ENCODE measurements around the gene NBEA.

NBEA gene

DNA sequence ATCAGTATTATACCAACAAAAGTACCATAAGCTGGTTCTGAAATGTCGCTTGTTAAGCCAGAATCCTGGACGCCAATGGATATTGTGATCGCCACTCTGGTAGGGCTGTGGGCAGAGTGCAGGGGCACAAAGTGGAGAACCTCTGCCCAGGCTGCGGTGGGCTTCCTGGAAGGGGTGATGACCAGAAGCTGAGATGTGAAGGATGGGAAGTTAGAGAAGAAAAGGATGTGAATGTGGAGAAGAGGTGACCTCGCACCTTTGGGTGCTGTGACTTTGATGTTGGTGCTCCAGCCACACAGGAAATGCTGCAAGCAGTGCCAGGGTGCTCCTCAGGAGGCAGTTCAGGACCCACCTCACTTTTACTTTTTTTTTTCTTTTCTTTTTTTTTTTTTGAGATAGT, 742.4 kb downstream of the NBEA start:
- no peak for DNase-seq

- no peak for DNase-seq
Observed at GRCh38 chr13:35687336-35687735, 745.3 kb downstream of the NBEA start.

- DNase-seq = no peak
Observed at GRCh38 chr13:35690581-35691207, 748.6 kb downstream of the NBEA start.

DNA sequence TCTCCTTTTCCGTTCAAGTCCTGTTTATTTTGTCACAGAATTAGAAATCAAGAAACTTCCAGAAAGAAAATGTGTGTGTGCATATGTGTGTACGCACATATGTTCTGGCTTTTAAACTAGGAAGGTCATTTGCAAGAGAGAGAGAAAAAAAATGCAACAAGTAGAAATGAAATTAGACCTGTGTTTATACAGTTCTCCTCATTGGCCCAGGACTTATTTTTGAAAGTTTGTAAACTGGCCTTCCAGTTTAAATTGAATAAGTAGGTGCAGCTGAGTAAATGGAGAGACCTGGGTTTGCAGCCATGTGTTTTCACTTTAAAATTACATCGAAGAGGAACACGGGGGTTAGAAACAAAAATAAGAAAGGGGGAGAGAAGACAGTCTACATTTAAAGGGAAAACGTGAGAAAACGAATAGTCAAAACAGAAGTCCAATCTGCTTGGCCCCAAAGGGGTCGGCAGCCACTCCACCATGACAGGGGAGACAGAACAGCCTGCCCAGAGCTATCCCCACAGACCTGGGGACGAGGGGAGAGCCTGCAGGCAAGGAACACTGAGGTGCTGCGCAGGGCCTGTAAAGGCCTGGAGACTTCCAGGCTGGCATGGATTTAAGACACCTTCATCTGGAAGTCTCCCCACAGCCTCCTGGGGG, 751.2 kb downstream of the NBEA start:
- no peak for DNase-seq

DNA sequence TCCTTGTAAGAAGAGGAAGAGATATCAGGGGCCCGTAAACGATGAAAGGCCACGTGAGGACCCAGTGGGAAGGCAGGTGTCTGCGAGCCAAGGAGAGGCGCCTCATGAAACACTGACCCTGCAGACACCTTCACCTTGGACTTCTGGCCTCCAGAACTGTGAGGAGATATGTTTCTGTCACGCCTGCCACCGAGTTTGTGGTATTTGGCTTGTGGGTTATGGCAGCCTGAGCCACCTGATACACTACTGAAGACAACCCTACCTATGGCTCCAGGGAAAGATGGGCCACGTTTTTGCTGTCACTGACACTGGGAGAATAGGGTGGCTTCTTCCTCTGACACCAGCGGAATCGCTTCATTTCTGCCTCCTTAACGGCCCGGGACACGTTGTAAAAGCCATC, 752.0 kb downstream of the NBEA start:
- no peak for DNase-seq

DNA sequence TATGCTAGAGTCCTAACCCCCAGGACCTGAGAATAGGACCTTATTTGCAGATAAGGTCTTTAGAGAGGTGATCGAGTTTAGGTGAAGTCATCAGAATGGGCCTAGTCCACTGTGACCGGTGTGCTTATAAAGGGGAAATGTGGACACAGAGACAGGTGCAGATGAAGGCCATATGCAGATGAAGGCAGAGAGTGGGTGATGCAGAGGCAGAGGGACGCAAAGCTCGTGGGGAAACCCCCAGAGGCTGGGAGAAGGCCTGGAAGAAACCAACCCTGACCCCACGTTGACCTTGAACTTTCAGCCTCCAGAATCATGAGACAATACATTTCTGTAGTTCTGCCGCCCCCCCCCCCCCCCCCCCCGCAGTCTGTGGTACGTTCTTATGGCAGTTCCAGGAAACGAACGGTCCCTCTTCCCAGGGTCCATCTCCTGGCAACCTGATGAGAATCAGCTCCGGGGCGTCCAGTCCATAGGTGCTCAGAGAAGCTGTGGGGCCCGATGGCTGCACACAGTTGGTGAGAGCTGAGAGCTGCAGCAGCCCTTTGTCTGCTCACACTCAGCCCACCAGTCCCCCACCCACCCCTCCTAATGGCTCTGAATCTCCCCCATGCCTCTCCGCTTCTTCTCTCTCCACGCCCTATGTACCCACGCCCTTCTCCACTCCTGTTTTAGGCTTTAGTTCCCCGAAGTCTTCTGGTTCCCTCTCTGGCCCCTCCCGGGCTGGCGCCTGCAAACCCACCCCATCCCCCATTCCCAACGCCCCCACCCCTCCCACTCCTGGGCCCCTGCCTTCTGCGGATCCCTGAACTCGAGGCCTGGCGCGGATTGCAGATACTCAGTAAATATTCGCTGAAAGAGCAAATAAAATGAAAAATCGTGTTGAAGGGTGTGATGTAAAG, 752.7 kb downstream of the NBEA start:
- DNase-seq = no peak

GRCh38 chr13:35695448-35695770, 753.3 kb downstream of the NBEA start:
- DNase-seq = no peak

DNA sequence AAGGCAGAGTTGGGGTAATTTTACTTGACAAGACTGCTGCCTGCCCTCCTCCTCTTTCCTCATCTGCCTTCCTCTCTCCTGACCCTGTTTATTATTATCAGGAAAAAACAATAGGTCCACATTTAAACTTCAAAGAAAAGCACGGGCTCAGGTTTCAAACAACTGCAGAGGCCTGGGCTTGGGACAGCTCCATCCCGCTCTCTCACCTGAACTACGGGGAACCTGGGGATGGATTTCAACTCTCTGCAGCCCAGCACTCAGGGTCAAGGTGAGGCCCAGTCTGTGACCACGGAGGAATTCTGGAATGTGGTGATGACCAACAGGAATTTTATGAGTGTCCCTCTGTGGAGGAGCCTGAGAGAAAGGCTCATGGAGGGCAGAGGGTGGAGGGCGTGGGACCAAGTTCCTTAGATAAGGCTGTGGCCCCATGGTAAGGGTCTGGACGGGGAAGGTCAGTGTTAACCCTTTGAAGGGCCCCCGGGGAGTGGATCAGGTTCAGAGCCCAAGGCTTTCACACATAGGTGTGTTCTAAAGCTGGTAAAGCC, 755.2 kb downstream of the NBEA start:
- DNase-seq = no peak

- DNase-seq = no peak
Observed at GRCh38 chr13:35698911-35699576, 757.0 kb downstream of the NBEA start.

DNA sequence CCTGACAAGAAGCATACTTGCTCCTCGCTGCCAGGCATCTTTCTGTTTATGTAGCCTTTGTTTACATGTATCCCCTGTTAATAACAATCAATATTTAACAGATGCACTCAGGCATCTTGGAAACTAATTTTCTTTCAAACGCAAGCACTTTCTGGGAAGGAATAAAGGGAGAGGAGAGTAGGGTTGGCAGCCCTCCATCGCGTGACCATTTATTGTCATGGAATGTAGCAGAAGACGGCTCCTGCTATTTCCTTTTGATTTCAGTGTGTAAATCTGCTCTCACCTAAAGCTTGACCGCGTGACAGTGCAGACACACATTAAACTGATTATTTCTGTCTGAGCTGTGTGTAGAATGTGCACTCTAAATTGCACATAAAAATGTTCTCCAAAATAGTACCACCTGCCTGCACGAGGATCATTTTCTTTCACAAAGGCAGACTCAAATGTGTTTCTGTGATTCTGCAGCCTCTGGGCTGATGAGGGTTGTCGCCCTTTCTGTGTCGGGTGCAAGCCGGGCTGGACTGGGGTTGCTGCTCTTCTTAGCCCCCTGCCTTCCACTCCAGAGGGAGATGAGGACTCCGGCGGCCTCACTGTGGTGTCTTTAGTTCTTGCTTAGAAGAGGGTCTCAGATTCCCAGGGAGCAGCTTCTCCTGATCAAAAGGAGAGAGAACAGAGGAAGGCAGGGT, 757.9 kb downstream of the NBEA start:
- DNase-seq = no peak

GRCh38 chr13:35700671-35701070, 758.6 kb downstream of the NBEA start:
- DNase-seq = no peak

DNA sequence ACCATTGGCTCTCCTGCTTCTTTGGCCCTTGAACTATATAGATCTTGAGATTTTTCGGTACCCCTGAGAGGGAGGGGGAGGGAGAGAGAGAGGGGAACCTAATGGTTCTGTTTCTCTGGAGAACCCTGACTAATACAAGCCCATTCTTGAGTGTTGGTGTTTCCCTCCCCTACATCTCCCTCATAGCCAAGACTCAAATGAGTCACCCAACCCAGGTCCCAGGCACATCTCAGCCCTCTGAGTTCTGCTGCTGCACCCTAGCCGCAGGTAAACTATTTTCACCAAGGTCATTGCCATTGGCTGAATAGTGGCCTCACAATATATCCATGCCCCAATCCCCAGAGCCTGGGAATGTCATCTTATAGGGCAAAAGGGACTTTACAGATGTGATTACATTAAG, 760.2 kb downstream of the NBEA start:
- DNase-seq = no peak

GRCh38 chr13:35703061-35703460, 761.0 kb downstream of the NBEA start:
- DNase-seq = no peak

- DNase-seq = no peak
Observed at GRCh38 chr13:35704331-35704730, 762.3 kb downstream of the NBEA start.

DNA sequence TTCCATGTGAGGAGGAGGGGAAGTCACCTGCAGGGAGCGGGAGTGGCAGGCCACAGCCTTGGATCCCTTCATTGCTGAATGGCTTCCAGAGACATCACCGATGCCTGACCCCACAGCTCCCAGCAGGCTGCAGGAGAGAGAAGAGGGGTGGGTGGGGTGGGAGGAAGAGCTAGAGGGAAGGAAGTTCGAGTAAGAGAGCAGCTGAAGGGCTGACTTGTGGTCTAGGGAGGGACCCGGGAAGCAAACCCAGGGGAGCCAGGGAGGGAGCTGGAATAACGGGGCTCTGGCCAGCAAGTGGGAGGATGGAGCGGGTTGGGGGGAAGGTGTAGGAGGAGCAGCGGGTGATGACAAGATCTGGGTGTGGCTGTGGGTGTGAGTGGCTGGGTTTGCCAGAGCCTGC, 764.2 kb downstream of the NBEA start:
- DNase-seq = no peak

- no peak for DNase-seq
Observed at GRCh38 chr13:35706721-35707120, 764.7 kb downstream of the NBEA start.

GRCh38 chr13:35711909-35712308, 769.8 kb downstream of the NBEA start:
- no peak for DNase-seq

GRCh38 chr13:35712907-35713761, 771.1 kb downstream of the NBEA start:
- DNase-seq = no peak

GRCh38 chr13:35714121-35714520, 772.1 kb downstream of the NBEA start:
- DNase-seq = no peak

GRCh38 chr13:35714588-35715377, 772.7 kb downstream of the NBEA start:
- no peak for DNase-seq

DNA sequence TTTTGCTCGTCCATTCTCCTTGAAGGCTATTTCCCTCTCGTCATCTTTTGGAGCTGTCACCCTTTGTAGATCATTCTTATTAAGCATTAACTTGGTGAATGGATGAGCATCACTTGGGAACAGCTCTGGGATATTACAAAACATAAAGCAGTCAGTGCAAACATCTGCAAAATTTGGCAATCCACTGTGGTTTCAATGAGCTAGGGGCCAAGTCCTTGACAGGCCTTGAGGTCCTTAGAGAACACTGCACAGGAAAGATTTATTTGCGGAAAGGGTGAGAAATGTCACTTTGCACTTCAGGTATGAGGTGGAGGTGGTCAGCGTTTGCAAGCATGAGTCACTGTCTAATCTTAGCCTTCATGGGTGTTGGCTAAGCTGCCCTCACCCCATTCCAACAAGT, 774.1 kb downstream of the NBEA start:
- DNase-seq = no peak
